Smooth muscle cell (in vitro differentiated cells): Measurements from ENCODE around the gene FOXP1. TPM values are rescaled to one million over a fixed set of nuclear protein-coding genes. Genes with fewer than 3 reads are reported as not detected.
A peak's percentile ranks its signal among the peaks of the same experiment; 100 is the strongest.

ENCODE experiments used
- DNase-seq: peaks from one replicate; lab custom pipeline; 2025; ENCODE audit not compliant: unreplicated experiment; lab: John Stamatoyannopoulos, UW
- H2AFZ ChIP-seq: fragments of 200-600 bp; sonication (generic); 2 replicates; pipeline ENCODE4 v1.6.0; 2016; ENCODE audit warnings: antibody characterized with exemption, low read depth, mild to moderate bottlenecking
- H3F3A ChIP-seq: fragments of 200-600 bp; sonication (generic); 2 replicates; pipeline ENCODE4 v1.6.0; 2017; ENCODE audit warnings: antibody characterized with exemption, low read depth
- H3K27ac ChIP-seq: fragments of 200-600 bp; sonication (generic); 2 replicates; pipeline ENCODE4 v1.5.1; 2016; ENCODE audit warnings: low read depth, mild to moderate bottlenecking
- H3K27me3 ChIP-seq: fragments of 200-600 bp; sonication (generic); 2 replicates; pipeline ENCODE4 v1.6.1; 2016; ENCODE audit warnings: low read depth, mild to moderate bottlenecking
- H3K36me3 ChIP-seq: fragments of 200-600 bp; sonication (generic); 2 replicates; pipeline ENCODE4 v1.5.1; 2016; ENCODE audit warnings: low read depth
- H3K4me1 ChIP-seq: fragments of 200-600 bp; sonication (generic); 2 replicates; pipeline ENCODE4 v1.5.1; 2016; ENCODE audit warnings: low read depth
- H3K4me2 ChIP-seq: fragments of 200-600 bp; sonication (generic); 2 replicates; pipeline ENCODE4 v1.6.0; 2016; ENCODE audit warnings: mild to moderate bottlenecking
- H3K4me3 ChIP-seq: fragments of 200-600 bp; sonication (generic); 2 replicates; pipeline ENCODE4 v1.5.1; 2016; ENCODE audit warnings: mild to moderate bottlenecking
- H3K79me2 ChIP-seq: fragments of 200-600 bp; sonication (generic); 2 replicates; pipeline ENCODE4 v1.6.0; 2016; ENCODE audit warnings: low read depth, mild to moderate bottlenecking
- H3K9ac ChIP-seq: fragments of 200-600 bp; sonication (generic); 2 replicates; pipeline ENCODE4 v1.6.0; 2016; ENCODE audit warnings: low read depth
- H3K9me3 ChIP-seq: fragments of 200-600 bp; sonication (generic); replicated peaks from 2 replicates; pipeline ENCODE4 v1.5.1; 2016; ENCODE audit warnings: low read depth
- H4K20me1 ChIP-seq: fragments of 200-600 bp; sonication (generic); 2 replicates; pipeline ENCODE4 v1.6.0; 2016; ENCODE audit warnings: low read depth
- CTCF ChIP-seq: fragments of 200-600 bp; sonication (generic); IDR thresholded peaks from 2 replicates; pipeline ENCODE4 v1.5.1; 2017; ENCODE audit warnings: borderline replicate concordance, mild to moderate bottlenecking, antibody characterized with exemption; ENCODE audit not compliant: insufficient read depth, poor library complexity, severe bottlenecking
- WGBS: methylation state at CpG from one replicate; pipeline ENCODE4 v1.1.7; 2016; ENCODE audit warnings: low lambda C conversion rate; 5-methylcytosine and 5-hydroxymethylcytosine counted together
- polyA plus RNA-seq: library from polyadenylated mRNA; unstranded; fragments of >200 nt; fragmentation: Nextera tagmentation; extraction: Ambion mirVana; gene quantifications from 2 replicates; pipeline ENCODE4 v1.2.1, GENCODE V29; 2016
- total RNA-seq: library from RNA; depleted of rRNA; stranded (reverse); fragments of >200 nt; gene quantifications from 2 replicates; pipeline ENCODE4 v1.2.3, GENCODE V29; 2014

Gene FOXP1
- total and polyA plus RNA-seq, 2 experiments from 2014 or later = 40.9 to 68.0 TPM

GRCh38 chr3:70989174-70989573, 594.4 kb downstream of the FOXP1 start:
- Histone ChIP-seq H3K9me3 (no peaks in the 10 kb centered on the region), H3K79me2 (no peaks in the 10 kb centered on the region), H3K36me3 (peaks cover 15% of the 10 kb centered on the region), H3K27me3 (no peaks in the 10 kb centered on the region), H4K20me1 (no peaks in the 10 kb centered on the region), H3K4me1 (peaks cover 3% of the 10 kb centered on the region), H3K4me3 (no peak overlapping the region), H3K27ac (peak overlapping the region; percentile 88), H2AFZ (no peak overlapping the region), H3K4me2 (peak overlapping the region; percentile 55), H3F3A (no peaks in the 10 kb centered on the region), H3K9ac (no peak overlapping the region)
- no peak for TF ChIP-seq CTCF
- DNase-seq = no peak
- 34% methylated on average over 3 of the region's 3 CpGs for WGBS

- Histone ChIP-seq H3K27me3 (no peaks in the 10 kb centered on the region), H3K36me3 (peaks cover 15% of the 10 kb centered on the region), H3K4me1 (peaks cover 11% of the 10 kb centered on the region), H3K9ac (no peak overlapping the region), H3F3A (no peaks in the 10 kb centered on the region), H3K4me3 (no peak overlapping the region), H2AFZ (no peak overlapping the region), H3K4me2 (no peak overlapping the region), H4K20me1 (no peaks in the 10 kb centered on the region), H3K9me3 (no peaks in the 10 kb centered on the region), H3K27ac (peak overlapping the region; percentile 88), H3K79me2 (no peaks in the 10 kb centered on the region)
- 90% methylated on average over 4 of the region's 4 CpGs for WGBS
- no peak for DNase-seq
- TF ChIP-seq CTCF = no peak
Measured at GRCh38 chr3:70988111-70988510, 595.4 kb downstream of the FOXP1 start.

- Histone ChIP-seq H3K79me2 (no peaks in the 10 kb centered on the region), H3K4me2 (no peak overlapping the region), H3K4me3 (no peak overlapping the region), H3F3A (peaks cover 16% of the 10 kb centered on the region), H3K4me1 (peaks cover 37% of the 10 kb centered on the region), H4K20me1 (no peaks in the 10 kb centered on the region), H3K27ac (peak overlapping the region; percentile 98), H2AFZ (no peak overlapping the region), H3K36me3 (peaks cover 11% of the 10 kb centered on the region), H3K9ac (no peak overlapping the region), H3K9me3 (no peaks in the 10 kb centered on the region), H3K27me3 (no peaks in the 10 kb centered on the region)
- TF ChIP-seq CTCF = no peak
- 97% methylated on average over 4 of the region's 4 CpGs for WGBS
- DNase-seq = no peak
Measured at GRCh38 chr3:70985572-70985971, 598.0 kb downstream of the FOXP1 start.

- Histone ChIP-seq H4K20me1 (no peaks in the 10 kb centered on the region), H3K4me3 (no peak overlapping the region), H3K27ac (peak overlapping the region; percentile 98), H3K27me3 (no peaks in the 10 kb centered on the region), H3F3A (peaks cover 16% of the 10 kb centered on the region), H3K4me2 (peak overlapping the region; percentile 27), H3K79me2 (no peaks in the 10 kb centered on the region), H3K9ac (no peak overlapping the region), H3K9me3 (no peaks in the 10 kb centered on the region), H2AFZ (no peak overlapping the region), H3K36me3 (peaks cover 7% of the 10 kb centered on the region), H3K4me1 (peaks cover 42% of the 10 kb centered on the region)
- TF ChIP-seq CTCF = no peak
- no peak for DNase-seq
- WGBS = 77% methylated on average over 8 of the region's 8 CpGs
Measured at GRCh38 chr3:70984776-70985482, 598.6 kb downstream of the FOXP1 start.
